ENCODE results near the gene NAA50.

DNA sequence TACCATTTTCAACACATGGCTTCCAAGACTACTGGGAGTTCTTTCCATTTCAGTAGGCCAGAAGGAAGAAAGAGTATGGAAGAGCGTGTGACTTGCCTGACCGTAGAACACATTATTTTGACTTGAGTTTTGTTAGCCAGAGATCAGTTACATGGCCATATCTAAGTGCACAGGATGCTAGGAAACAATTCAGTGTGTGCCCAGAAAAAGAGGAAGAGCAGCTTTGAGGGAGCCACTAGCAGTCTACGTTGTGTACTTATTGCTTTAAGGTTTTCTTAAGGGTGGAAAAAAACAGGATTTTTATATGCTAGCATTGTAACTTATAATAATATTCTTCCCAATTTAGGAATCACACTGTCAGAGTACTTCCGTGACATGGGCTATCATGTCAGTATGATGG lies 48.5 kb upstream of the NAA50 start:
- TF ChIP-seq, protein P1, sequence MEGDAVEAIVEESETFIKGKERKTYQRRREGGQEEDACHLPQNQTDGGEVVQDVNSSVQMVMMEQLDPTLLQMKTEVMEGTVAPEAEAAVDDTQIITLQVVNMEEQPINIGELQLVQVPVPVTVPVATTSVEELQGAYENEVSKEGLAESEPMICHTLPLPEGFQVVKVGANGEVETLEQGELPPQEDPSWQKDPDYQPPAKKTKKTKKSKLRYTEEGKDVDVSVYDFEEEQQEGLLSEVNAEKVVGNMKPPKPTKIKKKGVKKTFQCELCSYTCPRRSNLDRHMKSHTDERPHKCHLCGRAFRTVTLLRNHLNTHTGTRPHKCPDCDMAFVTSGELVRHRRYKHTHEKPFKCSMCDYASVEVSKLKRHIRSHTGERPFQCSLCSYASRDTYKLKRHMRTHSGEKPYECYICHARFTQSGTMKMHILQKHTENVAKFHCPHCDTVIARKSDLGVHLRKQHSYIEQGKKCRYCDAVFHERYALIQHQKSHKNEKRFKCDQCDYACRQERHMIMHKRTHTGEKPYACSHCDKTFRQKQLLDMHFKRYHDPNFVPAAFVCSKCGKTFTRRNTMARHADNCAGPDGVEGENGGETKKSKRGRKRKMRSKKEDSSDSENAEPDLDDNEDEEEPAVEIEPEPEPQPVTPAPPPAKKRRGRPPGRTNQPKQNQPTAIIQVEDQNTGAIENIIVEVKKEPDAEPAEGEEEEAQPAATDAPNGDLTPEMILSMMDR (conservative IDR thresholded peaks at IDR 0.05; ENCODE audit: low read depth, low read length) = no peak
- no peak for TF ChIP-seq EZH2 (IDR thresholded peaks at IDR 0.05; ENCODE audit: low read length, unreplicated experiment)
